Measurements from ENCODE around the gene IMMP2L. TPM values are rescaled to one million over a fixed set of nuclear protein-coding genes. Genes with fewer than 3 reads are reported as not detected.

Gene IMMP2L
- total and polyA plus RNA-seq, 3 experiments from 2014 or later: 13.7 to 23.5 (median 18.0) TPM

DNA sequence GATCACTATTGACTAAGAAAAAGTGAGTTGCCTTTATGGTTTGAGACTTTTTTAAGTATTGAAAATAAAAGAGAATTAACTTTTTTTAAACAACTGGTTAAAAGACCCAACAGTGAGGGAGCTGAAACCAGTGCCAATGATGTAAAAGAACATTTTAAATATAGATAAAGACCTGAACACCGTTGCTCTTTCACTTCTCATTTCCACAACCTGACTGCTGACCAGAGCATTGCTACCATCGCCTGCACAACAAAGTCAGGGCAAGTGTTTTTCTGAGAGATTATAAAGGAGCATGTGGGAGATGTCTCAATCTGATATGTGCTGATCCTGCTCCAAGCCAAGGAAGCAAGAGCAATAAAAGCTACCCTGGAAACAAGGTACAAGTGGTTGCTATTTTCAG, 34.7 kb downstream of the IMMP2L start:
- Histone ChIP-seq H3K4me3 (ENCODE audit: low read length) (no peak overlapping the region), H3K36me3 (ENCODE audit: insufficient read depth, low read length) (no peaks in the 10 kb centered on the region), H3K4me1 (ENCODE audit: insufficient read depth, low read length) (no peaks in the 10 kb centered on the region), H3K27ac (ENCODE audit: low read depth, low read length) (no peak overlapping the region), H3K9me3 (ENCODE audit: low read length) (no peaks in the 10 kb centered on the region), H3K27me3 (ENCODE audit: insufficient read depth, low read length, poor library complexity, severe bottlenecking) (no peaks in the 10 kb centered on the region)
- Mint-ChIP-seq H3K36me3 (peaks cover 3 to 26% (median 5%) of the 10 kb centered on the region in 3 donors), H3K9me3 (no peaks in the 10 kb centered on the region), H3K27me3 (no peaks in the 10 kb centered on the region), H3K27ac (no peak overlapping the region), H3K4me3 (peak overlapping the region in 2 of 7 donors; percentile 13 to 28), H3K4me1 (peaks cover 27 to 45% (median 31%) of the 10 kb centered on the region in 3 donors)
- ChIA-PET CTCF (no interaction called here), POLR2A (no interaction called here)
- no peak for DNase-seq

DNA sequence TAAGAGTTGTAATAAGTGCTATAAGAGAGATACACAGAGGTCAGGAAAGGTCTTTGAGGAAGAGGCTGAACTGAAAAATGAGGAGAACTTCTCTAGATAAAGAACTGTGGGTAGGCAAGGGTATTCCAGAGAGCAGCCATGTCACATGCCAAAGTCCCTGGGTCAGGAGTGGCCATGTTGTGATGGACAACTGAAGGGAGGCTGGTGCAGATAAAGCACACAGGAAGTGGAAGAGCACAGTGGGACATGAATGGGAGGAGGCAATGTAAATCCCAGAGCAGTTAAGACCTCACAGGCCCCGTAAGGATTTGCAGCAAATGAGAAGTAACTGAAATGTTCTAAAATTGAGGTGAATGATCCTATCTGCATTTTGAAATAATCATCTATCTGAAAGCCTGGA, 37.2 kb downstream of the IMMP2L start:
- H3K4me3 ChIP-seq (ENCODE audit: low read length): no peak overlapping the region
- ChIA-PET POLR2A (no interaction called here), CTCF (no interaction called here)
- Mint-ChIP-seq H3K36me3 (peaks cover 7 to 45% (median 21%) of the 10 kb centered on the region in 3 donors), H3K4me1 (peaks cover 27 to 45% (median 31%) of the 10 kb centered on the region in 3 donors), H3K9me3 (peaks cover 0 to 5% (median 0%) of the 10 kb centered on the region in 5 donors), H3K27ac (no peak overlapping the region), H3K4me3 (peak overlapping the region in 1 of 7 donors; percentile 57), H3K27me3 (no peaks in the 10 kb centered on the region)
- H3K27me3 ChIP-seq (ENCODE audit: insufficient read depth, low read length, poor library complexity, severe bottlenecking): no peaks in the 10 kb centered on the region
- H3K4me1 ChIP-seq (ENCODE audit: insufficient read depth, low read length): no peaks in the 10 kb centered on the region
- H3K36me3 ChIP-seq (ENCODE audit: insufficient read depth, low read length): no peaks in the 10 kb centered on the region
- DNase-seq: no peak
- H3K27ac ChIP-seq (ENCODE audit: low read depth, low read length): no peak overlapping the region
- no peaks in the 10 kb centered on the region for H3K9me3 ChIP-seq (ENCODE audit: low read length)

DNA sequence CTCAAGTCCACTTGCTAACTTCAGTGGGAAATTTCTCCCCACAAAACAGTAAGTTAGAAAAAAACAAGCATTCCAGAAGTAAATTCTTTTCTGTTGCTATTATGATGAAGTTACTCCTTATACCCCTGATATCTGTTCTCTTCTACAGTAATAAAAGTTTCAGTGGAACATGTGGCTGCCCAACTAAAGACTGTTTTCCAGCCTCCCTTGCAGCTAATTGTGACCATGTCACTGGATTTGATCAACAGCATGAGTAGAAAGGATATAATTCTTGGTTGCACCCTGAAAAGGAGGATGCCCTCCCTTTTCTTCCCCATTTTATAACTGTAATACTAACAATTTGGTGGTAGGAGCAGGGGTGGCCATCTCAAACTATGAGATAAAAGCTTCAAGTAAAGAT, 40.6 kb downstream of the IMMP2L start:
- H3K4me3 Mint-ChIP-seq: no peak overlapping the region
- no peak overlapping the region for H3K27ac Mint-ChIP-seq
- CTCF ChIA-PET: no interaction called here
- H3K27ac ChIP-seq (ENCODE audit: low read depth, low read length): no peak overlapping the region
- no peaks in the 10 kb centered on the region for H3K27me3 ChIP-seq (ENCODE audit: insufficient read depth, low read length, poor library complexity, severe bottlenecking)
- H3K9me3 ChIP-seq (ENCODE audit: low read length): no peaks in the 10 kb centered on the region
- H3K4me1 ChIP-seq (ENCODE audit: insufficient read depth, low read length): no peaks in the 10 kb centered on the region
- no peak for DNase-seq
- H3K9me3 Mint-ChIP-seq: peaks cover 0 to 5% (median 0%) of the 10 kb centered on the region in 5 donors
- POLR2A ChIA-PET: no interaction called here
- H3K36me3 Mint-ChIP-seq: peaks cover 19 to 62% (median 41%) of the 10 kb centered on the region in 3 donors
- no peak overlapping the region for H3K4me3 ChIP-seq (ENCODE audit: low read length)
- peaks cover 5 to 15% (median 7%) of the 10 kb centered on the region in 3 donors for H3K4me1 Mint-ChIP-seq
- H3K36me3 ChIP-seq (ENCODE audit: insufficient read depth, low read length): no peaks in the 10 kb centered on the region
- no peaks in the 10 kb centered on the region for H3K27me3 Mint-ChIP-seq

DNA sequence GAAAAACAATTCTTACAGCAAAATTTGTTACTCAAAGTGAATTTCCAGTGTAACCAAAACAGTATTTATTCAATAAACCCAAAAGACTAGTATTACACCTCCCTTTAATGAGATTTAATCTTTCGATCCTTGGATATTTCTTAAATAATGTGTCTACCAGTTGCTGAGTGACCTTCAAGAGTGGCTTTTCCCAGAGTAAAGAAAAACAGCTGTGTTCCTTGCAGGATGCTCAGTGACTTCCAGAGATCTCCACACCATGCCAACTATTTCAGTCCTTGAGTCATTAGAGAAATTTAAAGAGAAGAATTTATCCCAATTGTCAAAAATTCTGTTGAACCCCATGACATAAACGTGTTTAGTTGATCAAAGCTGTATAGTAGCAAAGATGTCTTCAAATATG, 44.0 kb downstream of the IMMP2L start:
- H3K4me3 Mint-ChIP-seq: no peak overlapping the region
- peaks cover 0 to 5% (median 0%) of the 10 kb centered on the region in 5 donors for H3K9me3 Mint-ChIP-seq
- Histone ChIP-seq H3K4me3 (ENCODE audit: low read length) (no peak overlapping the region), H3K36me3 (ENCODE audit: insufficient read depth, low read length) (no peaks in the 10 kb centered on the region), H3K9me3 (ENCODE audit: low read length) (no peaks in the 10 kb centered on the region), H3K27me3 (ENCODE audit: insufficient read depth, low read length, poor library complexity, severe bottlenecking) (no peaks in the 10 kb centered on the region), H3K4me1 (ENCODE audit: insufficient read depth, low read length) (no peaks in the 10 kb centered on the region), H3K27ac (ENCODE audit: low read depth, low read length) (no peak overlapping the region)
- H3K27ac Mint-ChIP-seq: no peak overlapping the region
- no peaks in the 10 kb centered on the region for H3K4me1 Mint-ChIP-seq
- no peaks in the 10 kb centered on the region for H3K27me3 Mint-ChIP-seq
- no peak for DNase-seq
- H3K36me3 Mint-ChIP-seq: peaks cover 16 to 47% (median 41%) of the 10 kb centered on the region in 3 donors
- ChIA-PET CTCF (no interaction called here), POLR2A (no interaction called here)

DNA sequence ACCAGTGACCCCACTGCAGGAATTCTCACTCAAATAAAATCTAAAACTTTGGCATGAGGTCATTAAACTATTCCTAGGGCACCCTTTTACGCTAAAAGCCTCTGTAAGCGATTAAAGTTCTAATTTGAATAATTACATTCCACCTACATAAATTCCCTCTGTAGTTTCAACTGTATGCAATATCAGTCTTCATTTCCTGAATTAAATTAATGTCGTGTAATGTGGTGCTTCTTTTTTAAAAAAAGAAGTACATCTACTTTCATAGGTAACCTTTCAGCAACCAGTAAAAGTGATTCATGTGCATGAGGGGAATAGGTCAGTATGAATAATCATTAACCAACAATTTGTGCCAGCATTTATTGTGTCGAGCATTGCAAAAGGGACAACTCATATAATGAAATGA, 44.7 kb downstream of the IMMP2L start:
- Histone ChIP-seq H3K27me3 (ENCODE audit: insufficient read depth, low read length, poor library complexity, severe bottlenecking) (no peaks in the 10 kb centered on the region), H3K4me1 (ENCODE audit: insufficient read depth, low read length) (no peaks in the 10 kb centered on the region), H3K36me3 (ENCODE audit: insufficient read depth, low read length) (no peaks in the 10 kb centered on the region), H3K9me3 (ENCODE audit: low read length) (no peaks in the 10 kb centered on the region), H3K4me3 (ENCODE audit: low read length) (no peak overlapping the region), H3K27ac (ENCODE audit: low read depth, low read length) (no peak overlapping the region)
- Mint-ChIP-seq H3K4me1 (peaks cover 0 to 4% (median 0%) of the 10 kb centered on the region in 3 donors), H3K4me3 (no peak overlapping the region), H3K27me3 (no peaks in the 10 kb centered on the region), H3K27ac (no peak overlapping the region), H3K36me3 (peaks cover 16 to 48% (median 39%) of the 10 kb centered on the region in 3 donors), H3K9me3 (peaks cover 0 to 5% (median 0%) of the 10 kb centered on the region in 5 donors)
- DNase-seq: no peak
- ChIA-PET POLR2A (no interaction called here), CTCF (no interaction called here)

DNA sequence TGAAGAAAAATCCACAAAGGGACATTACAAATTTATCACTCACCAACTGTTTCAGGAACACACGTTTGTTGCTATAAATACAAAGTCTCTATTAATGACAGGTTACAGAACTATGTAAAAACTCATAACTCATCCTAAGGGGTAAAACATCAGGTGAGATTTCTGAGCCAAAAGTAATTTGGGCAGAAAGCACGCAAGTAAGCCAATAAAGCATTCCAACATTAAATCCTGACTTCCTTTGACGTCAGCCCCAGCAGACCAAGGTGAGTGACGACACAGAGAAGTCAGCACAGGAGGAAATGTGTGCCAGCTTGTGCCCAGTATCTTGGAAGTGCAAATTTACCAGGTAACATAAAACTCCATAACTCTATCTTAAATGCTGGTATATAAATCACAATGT, 45.7 kb downstream of the IMMP2L start:
- H3K27ac ChIP-seq (ENCODE audit: low read depth, low read length): no peak overlapping the region
- Mint-ChIP-seq H3K27ac (no peak overlapping the region), H3K9me3 (peaks cover 0 to under 1% (median 0%) of the 10 kb centered on the region in 5 donors), H3K4me3 (no peak overlapping the region), H3K27me3 (no peaks in the 10 kb centered on the region), H3K36me3 (peaks cover 19 to 48% (median 31%) of the 10 kb centered on the region in 3 donors), H3K4me1 (peaks cover 0 to 5% (median 4%) of the 10 kb centered on the region in 3 donors)
- no peaks in the 10 kb centered on the region for H3K9me3 ChIP-seq (ENCODE audit: low read length)
- ChIA-PET POLR2A (no interaction called here), CTCF (no interaction called here)
- no peak overlapping the region for H3K4me3 ChIP-seq (ENCODE audit: low read length)
- H3K27me3 ChIP-seq (ENCODE audit: insufficient read depth, low read length, poor library complexity, severe bottlenecking): no peaks in the 10 kb centered on the region
- H3K36me3 ChIP-seq (ENCODE audit: insufficient read depth, low read length): no peaks in the 10 kb centered on the region
- DNase-seq: no peak
- no peaks in the 10 kb centered on the region for H3K4me1 ChIP-seq (ENCODE audit: insufficient read depth, low read length)

DNA sequence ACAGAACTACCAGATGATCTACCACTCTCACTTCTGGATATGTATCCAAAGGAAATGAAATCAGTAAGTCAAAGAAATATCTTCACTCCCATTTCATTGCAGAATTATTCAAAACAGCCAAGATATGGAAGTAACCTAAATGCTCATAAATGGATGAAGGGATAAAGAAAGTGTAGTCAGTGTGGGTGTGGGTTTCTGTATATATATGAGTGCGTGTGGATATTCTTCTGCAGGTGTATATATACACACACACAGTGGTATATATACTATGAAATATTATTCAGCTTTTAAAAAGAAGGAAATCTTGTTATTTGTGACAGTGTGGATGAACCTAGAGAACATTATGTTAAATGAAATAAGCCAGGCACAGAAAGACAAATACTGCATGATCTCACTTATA, 48.7 kb downstream of the IMMP2L start:
- CTCF ChIA-PET: no interaction called here
- no peaks in the 10 kb centered on the region for H3K36me3 ChIP-seq (ENCODE audit: insufficient read depth, low read length)
- no peaks in the 10 kb centered on the region for H3K4me1 ChIP-seq (ENCODE audit: insufficient read depth, low read length)

DNA sequence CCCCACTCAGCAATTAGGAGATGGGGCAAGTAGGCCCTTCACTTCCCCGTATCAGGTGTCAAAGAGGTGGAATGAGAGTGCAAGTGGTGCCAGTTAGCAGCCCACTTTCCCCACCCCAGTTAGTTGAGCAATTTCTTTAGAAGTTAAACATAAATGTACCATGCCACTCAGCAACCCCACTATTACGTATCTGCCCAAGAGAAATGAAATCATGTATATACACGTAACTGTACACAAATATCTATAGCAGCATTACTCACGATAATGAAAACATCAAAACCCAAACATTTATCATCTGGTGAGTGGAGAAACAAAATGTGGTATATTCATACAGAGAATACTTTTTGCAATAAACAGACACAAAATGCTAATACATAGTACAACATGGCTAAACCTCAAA, 50.4 kb downstream of the IMMP2L start:
- H3K4me1 Mint-ChIP-seq: peaks cover 0 to 14% (median 9%) of the 10 kb centered on the region in 3 donors

More for the DNA sequence above, 48.7 kb downstream of the IMMP2L start:
- Mint-ChIP-seq H3K4me1 (peaks cover 0 to 14% (median 9%) of the 10 kb centered on the region in 3 donors), H3K27ac (peak overlapping the region in 1 of 8 donors; percentile 32), H3K4me3 (no peak overlapping the region), H3K27me3 (no peaks in the 10 kb centered on the region), H3K9me3 (no peaks in the 10 kb centered on the region), H3K36me3 (peaks cover 6 to 21% (median 10%) of the 10 kb centered on the region in 3 donors)
- Histone ChIP-seq H3K27ac (ENCODE audit: low read depth, low read length) (no peak overlapping the region), H3K4me3 (ENCODE audit: low read length) (no peak overlapping the region), H3K9me3 (ENCODE audit: low read length) (no peaks in the 10 kb centered on the region), H3K27me3 (ENCODE audit: insufficient read depth, low read length, poor library complexity, severe bottlenecking) (no peaks in the 10 kb centered on the region)
- POLR2A ChIA-PET: no interaction called here
- no peak for DNase-seq

More for the DNA sequence above, 50.4 kb downstream of the IMMP2L start:
- Histone ChIP-seq H3K4me1 (ENCODE audit: insufficient read depth, low read length) (no peaks in the 10 kb centered on the region), H3K36me3 (ENCODE audit: insufficient read depth, low read length) (no peaks in the 10 kb centered on the region), H3K27ac (ENCODE audit: low read depth, low read length) (no peak overlapping the region), H3K9me3 (ENCODE audit: low read length) (no peaks in the 10 kb centered on the region), H3K27me3 (ENCODE audit: insufficient read depth, low read length, poor library complexity, severe bottlenecking) (no peaks in the 10 kb centered on the region), H3K4me3 (ENCODE audit: low read length) (no peak overlapping the region)
- Mint-ChIP-seq H3K27ac (no peak overlapping the region), H3K27me3 (no peaks in the 10 kb centered on the region), H3K9me3 (peaks cover 0 to 7% (median 0%) of the 10 kb centered on the region in 5 donors), H3K36me3 (peaks cover 5 to 28% (median 9%) of the 10 kb centered on the region in 3 donors), H3K4me3 (no peak overlapping the region)
- ChIA-PET CTCF (no interaction called here), POLR2A (no interaction called here)
- no peak for DNase-seq
